HEK293T (cell line): ENCODE results near the gene AP2A2.

Experiments
- BHLHE40 ChIP-seq: fragments of 450-650 bp; IDR thresholded peaks from 2 replicates; pipeline ENCODE4 v1.6.1; 2016; ENCODE audit warnings: mild to moderate bottlenecking, moderate library complexity, borderline replicate concordance
- ELF4 ChIP-seq: fragments of 450-650 bp; IDR thresholded peaks from 2 replicates; pipeline ENCODE4 v1.6.1; 2017; ENCODE audit warnings: antibody characterized with exemption
- FOXA1 ChIP-seq: fragments of 450-650 bp; IDR thresholded peaks from 2 replicates; pipeline ENCODE4 v1.6.1; 2016; ENCODE audit warnings: mild to moderate bottlenecking
- NFRKB ChIP-seq: fragments of 450-650 bp; IDR thresholded peaks from 2 replicates; pipeline ENCODE4 v1.6.1; 2016; ENCODE audit warnings: mild to moderate bottlenecking, moderate library complexity
- SUZ12 ChIP-seq: fragments of 450-650 bp; IDR thresholded peaks from 2 replicates; pipeline ENCODE4 v1.6.1; 2016; ENCODE audit warnings: mild to moderate bottlenecking

DNA sequence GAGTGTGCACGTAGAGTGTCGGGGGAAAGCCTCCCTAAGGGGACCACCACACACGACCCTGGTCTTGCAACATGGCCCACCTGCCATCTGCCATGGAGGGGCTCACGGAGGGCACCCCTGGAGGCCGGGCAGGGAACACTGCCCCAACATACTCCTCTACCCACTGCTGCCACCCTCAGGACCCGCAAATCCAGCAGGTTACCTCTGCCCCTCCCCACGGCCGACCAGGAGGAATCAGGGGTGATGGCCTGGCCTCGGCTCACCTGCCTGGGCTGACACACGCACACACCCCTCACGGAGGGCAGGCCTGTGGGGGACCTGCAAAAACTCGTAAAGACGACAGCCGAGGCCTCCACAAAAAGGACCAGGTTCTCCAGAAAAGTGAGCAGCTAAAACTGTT lies 45.2 kb upstream of the AP2A2 start:
- TF ChIP-seq FOXA1 (no peak), SUZ12 (no peak), NFRKB (no peak), ELF4 (no peak), BHLHE40 (no peak)
